Thyroid gland (tissue), 4 donors: ENCODE data around the gene CKS1B.

Experiments used
- CTCF ChIP-seq, 6 experiments: fragments of 200-600 bp in 3 of 6; fragments of 450-650 bp in 3 of 6; sonication (generic) in 3 of 6; IDR thresholded peaks; one replicate each; pipeline ENCODE4 v1.5.1; 2016 to 2019; ENCODE audit warnings: antibody characterized with exemption in 6 of 6, mild to moderate bottlenecking in 2 of 6, inconsistent platforms in 1 of 6, moderate library complexity in 1 of 6
- POLR2A ChIP-seq, 2 donors: fragments of 450-650 bp; IDR thresholded peaks; one replicate each; pipeline ENCODE4 v1.6.1; 2017; ENCODE audit warnings: antibody characterized with exemption in 2 of 2, mild to moderate bottlenecking in 2 of 2, moderate library complexity in 1 of 2

GRCh38 chr1:154925335-154926170, 48.9 kb upstream of the CKS1B start:
- TF ChIP-seq POLR2A (IDR thresholded peaks at IDR 0.05): no peak
- no peak for TF ChIP-seq CTCF (IDR thresholded peaks at IDR 0.05)
